ENCODE measurements around the gene PON3.

GRCh38 chr7:95424716-95425115 lies 28.5 kb upstream of the PON3 start:
- no peak for TF ChIP-seq ZNF280B (CRISPR knock-in tag; IDR thresholded peaks at IDR 0.05; ENCODE audit: borderline replicate concordance)
- TF ChIP-seq ERF (CRISPR knock-in tag; IDR thresholded peaks at IDR 0.05): no peak
- TF ChIP-seq ZNF225 (CRISPR knock-in tag; IDR thresholded peaks at IDR 0.05): no peak
- TF ChIP-seq ETV6 (CRISPR knock-in tag; conservative IDR thresholded peaks at IDR 0.05): no peak
- TF ChIP-seq ZBTB7A (CRISPR knock-in tag; IDR thresholded peaks at IDR 0.05): no peak
- TF ChIP-seq ZNF776 (CRISPR knock-in tag; IDR thresholded peaks at IDR 0.05): no peak
- TF ChIP-seq HNRNPL (IDR thresholded peaks at IDR 0.05; ENCODE audit: low read depth, low read length): no peak

All from HepG2 (cell line).